H9 (cell line): Measurements from ENCODE around the gene NHSL1. TPM values are rescaled to one million over a fixed set of nuclear protein-coding genes. Genes with fewer than 3 reads are reported as not detected.

Source experiments
- DNase-seq: peaks from one replicate; pipeline ENCODE4 v3.0.0-alpha.2; 2017
- H2AFZ ChIP-seq: one replicate; pipeline ENCODE4 v1.6.1; 2013; ENCODE audit warnings: mild to moderate bottlenecking, low read length, control low read depth, moderate library complexity
- H2AK5ac ChIP-seq: 2 replicates; pipeline ENCODE4 v1.6.1; 2013; ENCODE audit warnings: low read length, control low read depth, mixed read lengths; ENCODE audit not compliant: insufficient read length
- H2BK120ac ChIP-seq: one replicate; pipeline ENCODE4 v1.6.1; 2013; ENCODE audit warnings: low read depth, mild to moderate bottlenecking, low read length, control low read depth, inconsistent platforms; ENCODE audit not compliant: poor library complexity, severe bottlenecking
- H2BK12ac ChIP-seq: 2 replicates; pipeline ENCODE4 v1.6.1; 2013; ENCODE audit warnings: low read length, control low read depth, mixed read lengths, low read depth; ENCODE audit not compliant: insufficient read length
- H2BK15ac ChIP-seq: 2 replicates; pipeline ENCODE4 v1.6.1; 2013; ENCODE audit warnings: low read depth, low read length, control low read depth
- H2BK20ac ChIP-seq: one replicate; pipeline ENCODE4 v1.6.1; 2013; ENCODE audit warnings: low read depth, mild to moderate bottlenecking, low read length, control low read depth, inconsistent platforms; ENCODE audit not compliant: poor library complexity, severe bottlenecking
- H2BK5ac ChIP-seq: 2 replicates; pipeline ENCODE4 v1.6.1; 2013; ENCODE audit warnings: low read length, control low read depth, mixed read lengths; ENCODE audit not compliant: insufficient read length
- H3K14ac ChIP-seq: 2 replicates; pipeline ENCODE4 v1.6.1; 2013; ENCODE audit warnings: low read length, control low read depth; ENCODE audit not compliant: insufficient read depth
- H3K18ac ChIP-seq: 2 replicates; pipeline ENCODE4 v1.6.1; 2013; ENCODE audit warnings: low read depth, mild to moderate bottlenecking, mixed read lengths, low read length, control low read depth; ENCODE audit not compliant: insufficient read length
- H3K23ac ChIP-seq: 2 replicates; pipeline ENCODE4 v1.6.1; 2013; ENCODE audit warnings: low read length, control low read depth, mixed read lengths, low read depth; ENCODE audit not compliant: insufficient read length
- H3K23me2 ChIP-seq: 2 replicates; pipeline ENCODE4 v1.6.1; 2013; ENCODE audit warnings: low read depth, mild to moderate bottlenecking, mixed read lengths, low read length, control low read depth; ENCODE audit not compliant: insufficient read length, poor library complexity, severe bottlenecking
- H3K27ac ChIP-seq: 2 replicates; pipeline ENCODE4 v1.5.1; 2013; ENCODE audit warnings: low read length, control low read depth, mixed read lengths, low read depth; ENCODE audit not compliant: insufficient read length
- H3K27me3 ChIP-seq: 2 replicates; pipeline ENCODE4 v1.6.1; 2013; ENCODE audit warnings: low read length, control low read depth, inconsistent platforms; ENCODE audit not compliant: insufficient read depth
- H3K4ac ChIP-seq: 2 replicates; pipeline ENCODE4 v1.6.1; 2013; ENCODE audit warnings: low read depth, mild to moderate bottlenecking, control low read depth, inconsistent platforms, low read length, moderate library complexity
- H3K4me1 ChIP-seq: 2 replicates; pipeline ENCODE4 v1.6.1; 2013; ENCODE audit warnings: low read length, control low read depth, inconsistent platforms; ENCODE audit not compliant: insufficient read depth
- H3K4me2 ChIP-seq: 2 replicates; pipeline ENCODE4 v1.6.1; 2013; ENCODE audit warnings: low read length, control low read depth, mixed read lengths; ENCODE audit not compliant: insufficient read length, insufficient read depth
- H3K56ac ChIP-seq: 2 replicates; pipeline ENCODE4 v1.6.1; 2013; ENCODE audit warnings: low read depth, mild to moderate bottlenecking, mixed read lengths, low read length, control low read depth; ENCODE audit not compliant: insufficient read length
- H3K79me1 ChIP-seq: 2 replicates; pipeline ENCODE4 v1.6.1; 2013; ENCODE audit warnings: low read depth, mild to moderate bottlenecking, moderate library complexity, low read length, control low read depth, inconsistent platforms; ENCODE audit not compliant: insufficient read depth, poor library complexity, severe bottlenecking
- H3K79me2 ChIP-seq: 2 replicates; pipeline ENCODE4 v1.6.1; 2013; ENCODE audit warnings: low read length, control low read depth, inconsistent platforms; ENCODE audit not compliant: insufficient read depth
- H3K9ac ChIP-seq: 2 replicates; pipeline ENCODE4 v1.6.1; 2013; ENCODE audit warnings: low read length, control low read depth, mixed read lengths; ENCODE audit not compliant: insufficient read length; ENCODE audit errors: extremely low read depth
- H3K9me3 ChIP-seq: one replicate; pipeline ENCODE4 v1.6.1; 2013; ENCODE audit warnings: low read depth, low read length, inconsistent platforms; ENCODE audit not compliant: control insufficient read depth
- H3T11ph ChIP-seq: one replicate; pipeline ENCODE4 v1.6.1; 2013; ENCODE audit warnings: mild to moderate bottlenecking, low read length, control low read depth, inconsistent platforms
- H4K20me1 ChIP-seq: one replicate; pipeline ENCODE4 v1.6.1; 2013; ENCODE audit not compliant: control insufficient read depth, insufficient read length, insufficient read depth
- H4K5ac ChIP-seq: 2 replicates; pipeline ENCODE4 v1.6.1; 2013; ENCODE audit warnings: low read depth, mild to moderate bottlenecking, mixed read lengths, low read length, control low read depth; ENCODE audit not compliant: insufficient read length
- H4K8ac ChIP-seq: replicated peaks from 2 replicates; pipeline ENCODE4 v1.6.1; 2013; ENCODE audit warnings: low read length, control low read depth, mixed read lengths, low read depth; ENCODE audit not compliant: insufficient read length
- H4K91ac ChIP-seq: 2 replicates; pipeline ENCODE4 v1.6.1; 2013; ENCODE audit warnings: low read depth, mild to moderate bottlenecking, moderate library complexity, mixed read lengths, low read length, control low read depth; ENCODE audit not compliant: insufficient read length
- H3K27ac Mint-ChIP-seq, 3 experiments: 2 replicates in 2 of 3; 3 replicates in 1 of 3; pipeline ENCODE4 v1.8.0; 2020 to 2021; ENCODE audit warnings: mixed read lengths in 3 of 3, mild to moderate bottlenecking in 1 of 3, moderate library complexity in 1 of 3
- H3K27me3 Mint-ChIP-seq: 2 replicates; pipeline ENCODE4 v1.8.0; 2021; ENCODE audit warnings: low read depth, mild to moderate bottlenecking, moderate library complexity, mixed read lengths
- H3K36me3 Mint-ChIP-seq, 3 experiments: 2 replicates in 2 of 3; 3 replicates in 1 of 3; pipeline ENCODE4 v1.8.0; 2020 to 2021; ENCODE audit warnings: low read depth in 3 of 3, mixed read lengths in 3 of 3; ENCODE audit not compliant: insufficient read depth in 1 of 3
- H3K4me1 Mint-ChIP-seq, 2 experiments: 2 replicates each; pipeline ENCODE4 v1.8.0; 2020; ENCODE audit warnings: mixed read lengths in 2 of 2
- H3K4me3 Mint-ChIP-seq, 2 experiments: 2 replicates in 1 of 2; 3 replicates in 1 of 2; pipeline ENCODE4 v1.8.0; 2020 to 2021; ENCODE audit warnings: mild to moderate bottlenecking in 2 of 2, mixed read lengths in 2 of 2, moderate library complexity in 1 of 2
- H3K9me3 Mint-ChIP-seq, 2 experiments: 2 replicates in 1 of 2; 3 replicates in 1 of 2; pipeline ENCODE4 v1.8.0; 2020; ENCODE audit warnings: mild to moderate bottlenecking in 2 of 2, mixed read lengths in 2 of 2, moderate library complexity in 1 of 2
- CTCF ChIP-seq: fragments of 200-600 bp; sonication (generic); conservative IDR thresholded peaks from 3 replicates; pipeline ENCODE4 v1.8.0; 2021; ENCODE audit warnings: antibody characterized with exemption, mild to moderate bottlenecking
- WGBS: extraction: QIAGEN DNeasy Blood & Tissue Kit; methylation state at CpG from one replicate; pipeline ENCODE4 v1.1.7; 2013; ENCODE audit warnings: missing lambda C conversion rate, low lambda C conversion rate, mixed read lengths; ENCODE audit not compliant: insufficient read length; ENCODE audit errors: extremely low coverage; 5-methylcytosine and 5-hydroxymethylcytosine counted together
- total RNA-seq: library from RNA; stranded (reverse); gene quantifications from 2 replicates; pipeline ENCODE4 v1.2.1, GENCODE V29; 2021

Gene NHSL1
- total RNA-seq, 1 experiment from 2014 or later = 28.7 TPM

DNA sequence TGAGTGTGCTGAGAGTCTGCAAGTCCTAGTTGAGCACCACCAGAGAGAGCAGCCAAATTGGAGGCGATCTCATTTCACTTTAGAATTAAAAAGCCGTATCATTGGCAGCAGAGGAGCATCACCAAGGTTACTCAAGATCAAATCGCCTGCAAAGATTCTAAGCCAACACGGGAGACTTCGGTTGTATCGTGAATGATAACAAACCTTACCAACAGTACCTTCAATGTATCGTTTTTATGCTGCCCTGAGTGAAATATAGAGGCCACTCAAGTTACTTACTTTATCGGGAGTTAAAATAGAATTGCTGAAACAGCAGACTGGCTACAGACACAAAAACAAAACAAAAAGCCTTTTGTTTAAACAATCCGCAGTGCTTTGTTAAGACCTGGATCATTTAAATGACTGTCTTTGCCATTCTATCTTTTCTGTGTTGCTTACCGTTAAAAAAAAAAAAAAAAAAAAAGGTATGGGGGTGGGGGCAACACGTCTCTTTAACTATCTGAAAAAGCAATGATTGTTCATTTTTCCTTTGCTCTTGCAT lies 14.2 kb downstream of the NHSL1 start:
- peak overlapping the region; percentile 85 for H2AFZ ChIP-seq
- peaks cover 11% of the 10 kb centered on the region; the same call in 1 of the 2 replicates for H3K4me1 ChIP-seq
- H3K56ac ChIP-seq = no peak overlapping the region
- no peak overlapping the region for H3K4ac ChIP-seq
- Mint-ChIP-seq H3K27ac (peak overlapping the region; percentile 49 to 96 (median 92); a peak in 6 of 7 replicates), H3K9me3 (no peaks in the 10 kb centered on the region), H3K36me3 (peaks cover 0 to 9% (median 4%) of the 10 kb centered on the region in 3 experiments; a peak in 2 of 7 replicates), H3K4me1 (peaks cover 50 to 59% of the 10 kb centered on the region in 2 experiments), H3K4me3 (peak overlapping the region; percentile 31 to 53), H3K27me3 (no peaks in the 10 kb centered on the region)
- no peak overlapping the region for H4K8ac ChIP-seq
- H2BK20ac ChIP-seq = no peak overlapping the region
- H3K79me2 ChIP-seq = 0 out of 2 replicates have a peak, but pooled peaks cover 4% of the 10 kb centered on the region
- peak overlapping the region; percentile 87 for H3K18ac ChIP-seq
- peak overlapping the region; percentile 90 for H3K27ac ChIP-seq
- H3K23ac ChIP-seq = no peak overlapping the region
- WGBS = no CpG with 5 or more reads among the region's 11 CpGs
- peak overlapping the region; percentile 68 for H3K4me2 ChIP-seq
- H2AK5ac ChIP-seq = no peak overlapping the region
- no peak overlapping the region for H2BK5ac ChIP-seq
- H3K23me2 ChIP-seq = peaks cover 3% of the 10 kb centered on the region
- H3K79me1 ChIP-seq = peaks cover 2% of the 10 kb centered on the region
- no peaks in the 10 kb centered on the region for H3K27me3 ChIP-seq
- no peak overlapping the region for H4K5ac ChIP-seq
- no peak overlapping the region for H4K91ac ChIP-seq
- peak overlapping the region; percentile 62 for H3T11ph ChIP-seq
- no peak overlapping the region for H2BK12ac ChIP-seq
- H3K9ac ChIP-seq = no peak overlapping the region
- no peak overlapping the region for H2BK15ac ChIP-seq
- peak overlapping the region; percentile 76 for H2BK120ac ChIP-seq
- DNase-seq = no peak
- H3K9me3 ChIP-seq = no peaks in the 10 kb centered on the region
- no peaks in the 10 kb centered on the region for H4K20me1 ChIP-seq
- no peak for TF ChIP-seq CTCF
- peak overlapping the region; percentile 69; the same call in 1 of the 2 replicates for H3K14ac ChIP-seq
